Loucy (cell line): ENCODE results near the gene LAMB3.

Source experiments
- CTCF ChIP-seq: fragments of 200-600 bp; sonication (generic); conservative IDR thresholded peaks from 2 replicates; pipeline ENCODE4 v1.5.1; 2014; ENCODE audit warnings: mild to moderate bottlenecking, antibody characterized with exemption, low read length
- EZH2phosphoT487 ChIP-seq: fragments of 200-600 bp; IDR thresholded peaks from 2 replicates; pipeline ENCODE4 v1.6.1; 2018; ENCODE audit warnings: antibody characterized with exemption, mild to moderate bottlenecking, moderate library complexity, borderline replicate concordance

DNA sequence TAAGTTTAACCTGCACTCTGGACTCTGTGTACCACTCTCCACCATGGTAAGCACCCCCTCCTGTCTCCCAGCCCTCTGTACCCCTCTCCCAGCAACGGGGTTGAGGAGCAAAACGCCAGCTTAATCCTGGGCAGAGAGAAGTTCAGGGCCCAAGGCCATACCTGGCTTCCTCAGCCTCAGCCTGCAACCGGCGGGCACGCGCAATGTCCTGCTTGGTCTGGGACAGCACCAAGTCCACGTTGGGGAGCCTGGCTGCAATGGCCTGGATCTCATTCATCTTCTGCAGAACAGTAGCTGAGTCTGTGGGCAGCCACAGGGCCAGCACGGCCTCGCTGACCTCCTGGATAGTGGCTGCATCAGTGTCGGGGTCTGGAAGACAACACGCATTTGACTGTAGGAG is 33.9 kb downstream of the LAMB3 start:
- no peak for TF ChIP-seq CTCF
- TF ChIP-seq EZH2phosphoT487, result no peak
